NCI-H1436 treated with DMSO at 0.1 percent for 48 hours (cell line): ENCODE data around the gene OR56A5.

ENCODE experiments used
- DNase-seq: peaks from one replicate; lab custom pipeline; 2025; lab: John Stamatoyannopoulos, UW

OR56A5 gene

DNA sequence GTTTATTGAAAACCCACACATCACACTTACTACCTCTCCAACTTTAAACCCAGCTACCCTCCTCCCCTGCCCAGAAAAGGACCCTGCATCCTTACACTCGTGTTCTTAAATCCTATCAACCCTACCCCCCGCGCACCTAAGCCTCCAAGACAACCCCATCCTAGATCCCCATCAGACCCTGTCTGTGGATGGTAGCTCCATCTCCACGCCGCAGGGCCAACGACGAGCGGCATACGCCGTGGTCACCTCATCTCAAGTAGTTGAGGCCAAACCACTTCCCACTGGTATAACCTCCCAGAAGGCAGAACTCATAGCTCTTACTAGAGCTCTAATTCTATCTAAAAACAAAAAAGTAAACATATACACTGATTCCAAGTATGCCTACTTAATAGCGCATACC is 35.6 kb downstream of the OR56A5 start:
- DNase-seq: no peak

DNA sequence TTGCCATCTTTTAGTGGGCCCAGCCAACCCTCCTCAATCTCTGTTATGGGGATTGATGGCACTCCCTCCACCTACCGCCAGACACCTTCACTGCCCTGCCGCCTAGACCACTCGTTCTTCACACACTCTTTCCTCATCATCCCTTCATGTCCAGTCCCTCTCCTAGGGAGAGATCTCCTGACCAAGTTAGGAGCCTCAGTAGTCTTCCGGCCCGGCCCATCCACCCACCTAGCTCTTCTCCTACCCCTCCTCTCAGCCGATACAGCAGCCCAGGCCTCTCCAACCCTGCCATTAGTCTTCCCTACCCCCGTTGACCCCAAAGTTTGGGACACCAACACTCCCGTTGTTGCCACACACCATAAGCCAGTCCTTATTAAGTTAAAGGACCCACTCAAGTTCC is 37.2 kb downstream of the OR56A5 start:
- no peak for DNase-seq

DNA sequence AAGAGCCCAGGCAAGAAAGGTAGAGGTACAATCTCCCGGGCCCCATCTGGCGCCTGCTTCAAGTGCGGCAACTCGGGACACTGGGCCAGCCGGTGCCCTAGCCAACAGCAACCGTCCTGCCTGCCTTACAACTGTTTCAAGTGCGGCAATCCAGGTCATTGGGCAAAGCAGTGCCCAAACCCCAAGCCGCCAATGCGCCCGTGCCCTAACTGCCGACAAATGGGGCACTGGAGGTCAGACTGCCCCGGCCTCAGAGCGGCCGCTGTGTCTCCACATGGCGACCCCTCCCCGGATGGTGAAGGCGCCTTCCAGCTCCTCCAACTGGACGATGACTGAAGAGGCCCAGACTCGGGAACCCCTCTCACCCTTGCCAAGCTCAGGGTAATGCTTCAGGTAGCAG is 37.7 kb downstream of the OR56A5 start:
- no peak for DNase-seq

DNA sequence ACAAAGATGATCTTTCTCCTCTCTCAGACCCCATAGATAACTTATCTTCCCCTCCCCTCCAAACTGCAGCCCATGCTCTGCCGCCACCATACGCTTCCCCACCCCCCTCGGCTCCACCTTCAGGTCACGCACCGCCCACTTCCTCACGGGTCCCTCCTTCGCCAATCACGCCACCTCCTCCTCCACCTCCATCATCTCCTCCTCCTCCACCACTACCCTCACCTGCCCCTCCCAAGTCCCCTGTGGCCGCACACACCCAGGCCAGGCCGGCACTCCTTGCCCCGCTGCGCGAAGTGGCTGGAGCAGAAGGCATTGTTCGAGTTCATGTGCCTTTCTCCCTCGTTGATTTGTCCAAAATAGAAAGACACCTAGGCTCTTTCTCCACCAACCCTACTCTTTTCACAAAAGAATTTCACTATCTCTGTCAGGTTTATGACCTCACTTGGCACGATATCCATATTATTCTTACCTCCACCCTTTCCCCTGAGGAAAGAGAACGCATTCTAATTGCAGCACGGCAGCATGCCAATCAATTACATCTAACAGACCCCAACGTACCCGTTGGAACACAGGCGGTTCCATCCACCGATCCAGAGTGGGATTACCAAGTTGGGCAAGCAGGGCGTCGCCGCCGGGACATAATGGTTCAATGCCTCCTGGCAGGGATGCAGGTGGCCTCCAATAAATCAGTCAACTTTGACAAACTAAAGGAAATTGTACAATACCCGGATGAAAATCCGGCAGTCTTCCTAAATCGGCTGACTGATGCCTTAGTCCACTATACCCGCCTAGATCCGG is 38.5 kb downstream of the OR56A5 start:
- no peak for DNase-seq

DNA sequence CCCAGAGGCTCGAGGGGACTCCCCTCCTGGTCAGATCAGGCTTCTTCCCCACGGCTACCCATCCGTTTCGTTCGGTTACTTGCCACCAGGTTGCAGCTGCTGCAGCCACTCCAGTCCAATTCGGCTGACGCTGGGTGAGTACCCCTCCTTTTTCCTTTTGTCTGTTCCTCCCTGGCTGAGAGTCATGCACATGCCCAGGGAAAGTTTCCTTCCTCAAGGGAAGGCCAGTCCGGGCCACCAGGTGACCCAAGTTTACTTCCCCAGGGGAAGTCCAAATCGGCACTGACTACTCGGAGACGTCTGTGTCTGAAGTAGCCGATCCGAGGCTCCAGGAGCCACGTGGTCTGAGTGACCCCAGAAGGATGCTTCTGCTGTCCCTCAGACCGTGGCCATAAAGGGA is 39.5 kb downstream of the OR56A5 start:
- no peak for DNase-seq

DNA sequence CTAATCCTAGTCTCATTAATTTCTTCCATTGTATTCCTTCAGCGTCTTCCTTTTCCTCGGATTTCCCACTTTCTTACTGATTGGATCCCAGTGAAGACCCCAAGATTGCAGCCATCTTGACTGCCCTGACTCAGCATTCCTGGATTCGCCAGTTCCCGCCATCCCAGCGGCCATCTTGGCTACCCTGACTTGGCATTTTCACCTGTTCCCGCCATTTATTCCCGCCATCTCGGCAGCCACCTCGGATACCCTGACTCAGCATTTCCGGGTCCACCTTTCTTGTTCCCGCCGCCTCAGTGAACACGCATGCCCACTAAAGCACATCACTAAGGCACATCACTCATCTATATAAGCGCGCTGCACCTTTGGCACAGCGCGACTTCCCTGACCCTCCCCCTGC is 40.0 kb downstream of the OR56A5 start:
- DNase-seq: no peak

DNA sequence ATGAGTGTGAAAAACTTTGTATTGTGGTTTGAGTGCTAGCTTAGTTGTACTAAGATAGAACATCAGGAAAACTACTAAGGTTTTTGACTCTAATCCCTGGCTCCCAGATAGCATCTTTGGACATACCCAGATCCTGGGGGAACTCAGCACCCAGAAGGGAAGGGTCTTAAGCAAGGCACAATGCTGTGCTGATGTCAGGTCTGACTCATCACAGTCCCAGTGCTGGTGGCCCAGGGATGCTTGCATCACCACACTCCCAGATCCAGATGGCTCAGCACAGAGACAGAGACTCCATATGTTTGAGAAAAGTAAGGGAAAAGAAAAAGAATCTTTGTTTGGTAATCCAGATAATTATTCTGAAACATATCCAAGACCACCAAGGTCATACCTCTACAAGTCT is 44.5 kb downstream of the OR56A5 start:
- no peak for DNase-seq

DNA sequence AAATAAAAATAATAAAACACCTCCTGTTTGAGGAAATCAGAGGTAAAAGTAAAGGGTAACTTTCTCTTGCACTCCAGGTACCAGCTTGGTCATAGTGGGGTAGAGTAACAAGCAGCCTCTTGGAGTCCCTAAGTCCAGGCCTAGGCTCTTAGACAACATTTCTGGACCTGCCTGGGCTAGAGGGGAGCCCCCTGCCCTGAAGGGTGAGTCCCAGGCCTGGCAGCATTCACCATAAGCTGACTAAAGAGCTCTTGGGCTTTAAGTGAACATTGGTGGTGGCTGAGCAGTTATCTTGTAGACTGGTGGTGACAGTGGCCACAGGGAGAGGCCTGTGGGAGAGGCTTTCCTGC is 44.9 kb downstream of the OR56A5 start:
- DNase-seq: no peak

DNA sequence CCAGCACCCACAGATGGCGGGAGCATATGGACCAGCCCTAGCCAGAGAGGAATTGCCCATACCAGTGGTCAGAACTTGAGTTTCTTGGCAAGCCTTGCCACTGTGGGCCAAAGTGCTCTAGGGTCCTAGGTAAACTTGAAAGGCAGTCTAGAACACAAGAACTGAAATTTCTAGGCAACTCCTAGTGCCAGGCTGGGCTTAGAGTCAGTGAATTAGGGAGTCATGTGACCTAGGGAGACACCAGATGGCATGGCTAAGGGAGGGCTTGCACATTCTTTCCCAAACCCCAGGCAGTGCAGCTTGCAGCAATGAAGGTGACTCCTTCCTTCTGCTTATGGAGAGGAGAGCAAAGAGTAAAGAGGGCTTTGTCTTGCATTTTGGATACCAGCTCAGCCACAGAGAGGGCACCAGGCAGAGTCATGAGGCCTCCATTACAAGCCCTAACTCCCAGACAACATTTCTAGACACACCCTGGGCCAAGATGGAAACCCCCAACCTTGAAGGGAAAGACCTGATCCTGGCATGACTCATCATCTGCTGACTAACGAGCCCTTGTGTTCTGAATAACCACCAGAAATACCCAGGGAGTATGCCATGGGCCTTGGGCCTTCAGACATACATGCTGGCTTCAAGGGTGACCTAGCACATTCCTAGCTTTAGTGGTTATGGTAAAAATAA is 45.4 kb downstream of the OR56A5 start:
- DNase-seq: no peak
